Memory B cell (primary cell): ENCODE measurements around the gene DTX1.

ENCODE experiments used
- ATAC-seq: fragments of 150-1000 bp; cut with Tn5 transposase; 2 replicates; pipeline ENCODE4 v1.10.0; 2021; ENCODE audit warnings: low read depth, mild to moderate bottlenecking, moderate library complexity
- DNase-seq, 2 donors: peaks; one replicate each; pipeline ENCODE4 v3.0.0; 2022; ENCODE audit warnings: low spot score in 2 of 2
- H3K27ac Mint-ChIP-seq: one replicate; pipeline ENCODE4 v1.8.0; 2022; ENCODE audit warnings: mild to moderate bottlenecking, moderate library complexity, mixed read lengths
- H3K27me3 Mint-ChIP-seq: one replicate; pipeline ENCODE4 v1.8.0; 2022; ENCODE audit warnings: mixed read lengths
- H3K36me3 Mint-ChIP-seq: one replicate; pipeline ENCODE4 v1.8.0; 2022; ENCODE audit warnings: mild to moderate bottlenecking, mixed read lengths
- H3K4me1 Mint-ChIP-seq: one replicate; pipeline ENCODE4 v1.8.0; 2022; ENCODE audit warnings: mixed read lengths
- H3K4me3 Mint-ChIP-seq: one replicate; pipeline ENCODE4 v1.8.0; 2022; ENCODE audit warnings: mild to moderate bottlenecking, moderate library complexity, mixed read lengths
- H3K9me3 Mint-ChIP-seq: one replicate; pipeline ENCODE4 v1.8.0; 2022; ENCODE audit warnings: mixed read lengths

Gene DTX1

GRCh38 chr12:113143959-113144358 lies 87.4 kb downstream of the DTX1 start:
- DNase-seq: no peak

GRCh38 chr12:113144806-113145205 lies 88.3 kb downstream of the DTX1 start:
- Mint-ChIP-seq H3K36me3 (peaks cover 3% of the 10 kb centered on the region), H3K27me3 (no peaks in the 10 kb centered on the region), H3K4me1 (peaks cover 7% of the 10 kb centered on the region), H3K27ac (no peak overlapping the region), H3K4me3 (no peak overlapping the region), H3K9me3 (peaks cover 3% of the 10 kb centered on the region)
- ATAC-seq: no peak
- DNase-seq: no peak

More at GRCh38 chr12:113143959-113144358, 87.4 kb downstream of the DTX1 start:
- Mint-ChIP-seq H3K27ac (no peak overlapping the region), H3K27me3 (no peaks in the 10 kb centered on the region), H3K4me3 (no peak overlapping the region), H3K9me3 (peaks cover 3% of the 10 kb centered on the region), H3K4me1 (peaks cover 7% of the 10 kb centered on the region), H3K36me3 (peaks cover 3% of the 10 kb centered on the region)
- no peak for ATAC-seq

GRCh38 chr12:113145720-113146551 lies 89.4 kb downstream of the DTX1 start:
- Mint-ChIP-seq H3K27ac (no peak overlapping the region), H3K9me3 (peaks cover 3% of the 10 kb centered on the region), H3K4me1 (peaks cover 7% of the 10 kb centered on the region), H3K27me3 (peaks cover 5% of the 10 kb centered on the region), H3K36me3 (peaks cover 3% of the 10 kb centered on the region), H3K4me3 (no peak overlapping the region)
- ATAC-seq: no peak
- no peak for DNase-seq

- Mint-ChIP-seq H3K4me1 (peaks cover 7% of the 10 kb centered on the region), H3K4me3 (no peak overlapping the region), H3K27me3 (peaks cover 8% of the 10 kb centered on the region), H3K36me3 (peaks cover 3% of the 10 kb centered on the region), H3K27ac (no peak overlapping the region), H3K9me3 (peaks cover 3% of the 10 kb centered on the region)
- DNase-seq: no peak
- ATAC-seq: no peak
Measured at GRCh38 chr12:113146999-113147398, 90.5 kb downstream of the DTX1 start.
